ENCODE data around the gene STARD10. TPM values are rescaled to one million over a fixed set of nuclear protein-coding genes. Genes with fewer than 3 reads are reported as not detected.

STARD10 gene
- total RNA-seq, 2 experiments from 2014 or later, result 7.8 to 8.0 TPM

DNA sequence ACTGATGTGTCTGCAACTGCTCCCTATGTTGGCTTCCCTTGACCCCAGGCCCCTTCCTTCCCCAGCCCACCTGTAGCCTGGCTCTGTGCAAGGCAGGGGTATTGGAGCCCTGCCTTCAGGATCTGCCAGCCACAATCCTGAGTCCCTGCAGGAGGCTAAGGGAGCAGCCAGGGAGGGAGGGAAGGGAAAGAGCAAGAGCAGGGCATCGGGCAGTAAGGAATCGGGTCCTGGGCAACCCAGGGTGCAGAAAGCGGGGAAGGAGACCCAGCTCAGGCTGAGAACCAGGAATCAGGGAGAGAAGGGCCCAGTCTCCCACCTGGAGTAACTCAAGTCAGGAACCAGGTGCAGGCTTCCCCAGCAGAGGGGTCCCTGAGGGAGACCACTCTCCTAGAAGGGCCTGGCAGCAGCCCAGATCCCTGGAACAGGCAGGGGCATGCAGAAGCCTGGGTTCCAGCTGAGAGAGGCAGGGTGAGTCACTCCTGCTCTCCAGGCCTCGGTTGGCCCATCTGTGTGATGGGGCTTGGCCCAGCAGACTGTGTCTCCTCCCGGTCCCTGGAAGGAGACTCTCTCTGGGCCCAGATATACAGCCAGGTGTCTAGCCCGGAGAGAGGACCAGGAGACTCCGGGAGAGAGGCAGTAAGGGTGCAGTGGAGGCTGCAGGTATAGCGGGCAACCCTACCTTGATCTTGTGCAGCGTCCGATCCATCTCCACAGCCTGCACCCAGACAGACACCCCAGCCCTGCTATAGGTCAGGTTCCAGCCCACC lies 13.4 kb downstream of the STARD10 start:
- ATAC-seq (ENCODE audit: low read depth), result no peak
- no peaks in the 10 kb centered on the region for H3K9me3 Mint-ChIP-seq
- no peak overlapping the region for H3K27ac Mint-ChIP-seq
- POLR2A ChIA-PET, result no interaction called here
- peaks cover 15% of the 10 kb centered on the region for H3K4me1 Mint-ChIP-seq
- no peak overlapping the region for H3K4me3 Mint-ChIP-seq
- no peak for DNase-seq
- peaks cover 17% of the 10 kb centered on the region for H3K27me3 Mint-ChIP-seq
- H3K36me3 Mint-ChIP-seq, result no peaks in the 10 kb centered on the region

DNA sequence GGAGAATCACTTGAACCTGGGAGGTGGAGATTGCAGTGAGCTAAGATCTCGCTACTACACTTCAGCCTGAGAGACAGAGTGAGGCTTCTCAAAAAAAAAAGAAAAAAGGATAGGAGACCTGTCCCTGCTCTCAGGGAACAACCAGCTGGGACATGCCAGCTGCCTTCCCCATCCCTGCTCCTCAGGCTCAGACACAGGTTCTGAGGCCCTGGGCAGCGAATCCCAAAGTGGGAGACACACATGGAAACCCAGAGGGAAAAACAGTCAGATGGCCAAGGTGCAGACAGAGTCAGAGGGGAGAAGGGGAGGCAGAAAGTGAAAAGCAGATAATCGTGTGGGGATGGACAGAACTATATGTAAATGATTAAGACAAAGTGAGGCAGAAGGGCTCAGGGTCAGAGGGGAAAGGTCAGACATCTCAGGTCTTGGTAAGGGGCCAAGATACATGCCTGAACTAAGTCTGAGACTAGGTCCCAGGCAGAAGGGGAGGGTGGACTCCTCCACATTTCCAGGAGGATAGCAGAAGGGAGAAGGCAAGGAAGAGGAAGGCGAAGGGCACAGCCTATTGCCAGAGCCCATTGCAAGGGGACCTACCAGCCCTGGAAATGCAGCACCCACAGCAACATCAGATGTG lies 14.2 kb downstream of the STARD10 start:
- no peak for ATAC-seq (ENCODE audit: low read depth)
- Mint-ChIP-seq H3K4me1 (peaks cover 15% of the 10 kb centered on the region), H3K27ac (no peak overlapping the region), H3K27me3 (peaks cover 17% of the 10 kb centered on the region), H3K36me3 (no peaks in the 10 kb centered on the region), H3K4me3 (no peak overlapping the region), H3K9me3 (no peaks in the 10 kb centered on the region)
- no peak for DNase-seq
- POLR2A ChIA-PET, result interaction anchor here (0.5 to 0.7 kb wide), 2 partner anchors 10 to 249 kb away, joined by 4 read pairs; no protein-coding TSS in a partner anchor

DNA sequence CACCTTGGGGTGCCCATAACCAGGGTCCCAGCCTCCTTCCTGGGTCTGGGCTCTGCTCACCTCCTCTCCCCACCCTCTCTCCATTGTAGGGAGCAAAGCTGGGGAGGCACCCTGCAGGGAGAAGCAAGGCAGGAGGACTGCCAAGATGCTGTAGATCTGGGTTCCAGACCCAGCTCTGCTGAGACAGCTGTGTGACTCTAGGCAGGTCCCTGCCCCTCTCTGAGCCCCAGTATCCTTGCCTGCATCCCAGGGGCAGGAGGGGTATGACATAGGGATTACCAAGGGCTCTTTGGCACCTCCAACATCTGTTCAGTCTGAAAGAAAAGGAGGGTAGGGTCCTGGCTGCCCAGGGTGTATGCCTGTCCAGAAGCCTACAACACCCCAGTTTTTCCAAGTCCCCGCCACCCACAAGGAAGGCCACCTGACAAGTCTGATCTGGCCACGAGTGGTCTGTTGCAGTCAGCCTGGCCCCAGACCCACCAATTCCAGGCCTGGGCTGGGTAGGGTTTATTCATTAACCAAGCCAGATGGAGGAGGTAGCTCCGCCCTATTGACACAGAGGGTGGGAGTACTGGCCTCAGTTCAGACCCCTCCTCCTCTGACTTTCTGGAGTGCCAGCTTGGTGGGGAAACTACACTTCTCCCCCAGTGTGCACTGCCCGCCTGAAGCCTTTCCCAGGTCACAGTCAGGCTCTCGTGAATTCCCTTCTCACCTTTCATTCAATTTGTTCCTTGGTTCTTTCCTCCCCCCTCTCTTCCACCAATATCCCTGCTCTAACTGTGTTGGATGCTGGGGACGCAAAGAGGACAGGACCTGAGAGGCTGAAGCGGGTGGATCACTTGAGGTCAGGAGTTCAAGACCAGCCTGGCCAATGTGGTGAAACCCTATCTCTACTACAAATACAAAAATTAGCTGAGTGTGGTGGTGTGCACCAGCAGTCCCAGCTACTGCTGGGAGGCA lies 15.0 kb downstream of the STARD10 start:
- Mint-ChIP-seq H3K4me3 (no peak overlapping the region), H3K27me3 (peaks cover 15% of the 10 kb centered on the region), H3K27ac (no peak overlapping the region), H3K9me3 (no peaks in the 10 kb centered on the region), H3K4me1 (peaks cover 15% of the 10 kb centered on the region), H3K36me3 (no peaks in the 10 kb centered on the region)
- DNase-seq (no peak), ATAC-seq (ENCODE audit: low read depth) (no peak)
- POLR2A ChIA-PET, result interaction anchor here (0.7 kb wide), 1 partner anchor 11 kb away, joined by 4 read pairs; no protein-coding TSS in a partner anchor

DNA sequence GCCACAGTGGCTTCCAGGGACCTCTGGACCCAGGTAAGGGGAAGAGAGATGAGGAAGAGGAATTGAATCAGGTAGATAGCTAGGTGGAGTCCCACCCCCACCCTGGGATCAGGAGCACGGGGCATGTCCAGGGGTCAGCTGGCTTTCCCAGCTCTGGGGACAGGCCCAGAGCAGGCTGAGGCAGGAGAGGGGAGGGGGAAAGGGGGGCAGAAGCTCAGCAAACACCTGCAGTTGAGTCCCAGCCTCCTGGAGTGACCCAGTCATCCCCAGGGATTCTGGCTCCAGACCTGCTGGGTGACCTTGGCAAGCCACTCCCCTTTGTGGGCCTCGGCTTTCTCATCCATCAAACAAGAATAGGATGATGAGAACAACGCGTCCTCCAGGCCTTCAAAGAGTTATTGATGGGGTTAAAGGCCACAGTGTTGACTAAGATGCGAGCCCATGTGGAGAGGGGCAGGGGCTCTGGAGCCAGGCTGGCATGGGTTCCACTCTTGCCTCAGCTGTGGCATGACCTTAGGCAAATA lies 16.0 kb downstream of the STARD10 start:
- H3K27ac Mint-ChIP-seq, result no peak overlapping the region
- H3K27me3 Mint-ChIP-seq, result peaks cover 15% of the 10 kb centered on the region
- H3K36me3 Mint-ChIP-seq, result no peaks in the 10 kb centered on the region
- ATAC-seq (ENCODE audit: low read depth) (no peak), DNase-seq (no peak)
- no peaks in the 10 kb centered on the region for H3K9me3 Mint-ChIP-seq
- no peak overlapping the region for H3K4me3 Mint-ChIP-seq
- peaks cover 15% of the 10 kb centered on the region for H3K4me1 Mint-ChIP-seq
- POLR2A ChIA-PET, result interaction anchor here (0.8 kb wide), 1 partner anchor 16 kb away, joined by 3 read pairs; the partner anchor contains the start of gene STARD10

DNA sequence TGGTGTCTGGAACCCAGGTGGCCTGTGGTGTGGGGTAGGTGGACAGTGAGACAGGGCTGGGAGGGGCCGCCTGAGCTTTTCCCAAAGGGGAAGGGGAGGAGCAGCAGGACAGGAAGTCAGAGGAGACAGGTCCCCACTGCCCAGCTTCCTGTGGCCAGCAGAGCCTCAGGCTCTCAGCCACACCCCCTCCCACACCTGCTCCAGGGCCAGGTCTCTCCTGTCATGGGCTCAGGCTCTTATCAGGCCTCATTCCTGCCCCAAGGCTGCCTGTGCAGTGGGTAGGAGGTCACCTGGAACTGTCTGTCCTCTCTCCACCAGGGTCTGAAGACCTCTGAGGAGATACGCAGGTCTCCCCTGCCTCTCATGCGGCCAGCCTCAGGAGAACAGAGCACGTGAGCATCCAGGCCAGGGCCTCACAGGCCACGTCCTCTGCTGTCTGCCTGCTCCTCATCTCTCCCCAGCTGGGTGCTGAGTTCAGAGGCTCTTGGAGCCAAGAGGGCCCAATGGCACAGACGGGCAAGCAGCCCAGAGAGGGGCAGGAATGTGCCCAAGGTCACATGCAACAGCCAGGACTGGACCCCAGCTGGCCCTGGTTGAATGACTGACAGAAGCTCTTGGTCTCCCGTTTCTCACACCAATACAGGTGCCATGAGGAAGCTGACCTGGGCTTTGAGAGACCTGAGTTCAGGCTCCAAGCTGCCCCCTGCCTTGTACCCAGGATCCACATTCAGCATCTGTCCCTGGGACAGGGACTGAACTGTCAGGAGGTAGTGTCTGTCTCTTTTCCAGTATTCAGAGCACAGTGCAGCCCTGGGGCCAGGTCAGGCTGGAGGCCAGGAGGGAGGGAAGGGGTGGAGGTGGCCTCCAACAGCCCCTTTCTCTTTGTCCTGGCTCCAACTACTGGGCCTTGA lies 16.7 kb downstream of the STARD10 start:
- H3K27me3 Mint-ChIP-seq, result peaks cover 9% of the 10 kb centered on the region
- no peak overlapping the region for H3K27ac Mint-ChIP-seq
- no peak overlapping the region for H3K4me3 Mint-ChIP-seq
- H3K36me3 Mint-ChIP-seq, result no peaks in the 10 kb centered on the region
- ATAC-seq (ENCODE audit: low read depth) (no peak), DNase-seq (no peak)
- POLR2A ChIA-PET, result interaction anchor here (0.8 kb wide), 1 partner anchor 17 kb away, joined by 3 read pairs; the partner anchor contains the start of gene STARD10
- H3K4me1 Mint-ChIP-seq, result peaks cover 15% of the 10 kb centered on the region
- no peaks in the 10 kb centered on the region for H3K9me3 Mint-ChIP-seq

DNA sequence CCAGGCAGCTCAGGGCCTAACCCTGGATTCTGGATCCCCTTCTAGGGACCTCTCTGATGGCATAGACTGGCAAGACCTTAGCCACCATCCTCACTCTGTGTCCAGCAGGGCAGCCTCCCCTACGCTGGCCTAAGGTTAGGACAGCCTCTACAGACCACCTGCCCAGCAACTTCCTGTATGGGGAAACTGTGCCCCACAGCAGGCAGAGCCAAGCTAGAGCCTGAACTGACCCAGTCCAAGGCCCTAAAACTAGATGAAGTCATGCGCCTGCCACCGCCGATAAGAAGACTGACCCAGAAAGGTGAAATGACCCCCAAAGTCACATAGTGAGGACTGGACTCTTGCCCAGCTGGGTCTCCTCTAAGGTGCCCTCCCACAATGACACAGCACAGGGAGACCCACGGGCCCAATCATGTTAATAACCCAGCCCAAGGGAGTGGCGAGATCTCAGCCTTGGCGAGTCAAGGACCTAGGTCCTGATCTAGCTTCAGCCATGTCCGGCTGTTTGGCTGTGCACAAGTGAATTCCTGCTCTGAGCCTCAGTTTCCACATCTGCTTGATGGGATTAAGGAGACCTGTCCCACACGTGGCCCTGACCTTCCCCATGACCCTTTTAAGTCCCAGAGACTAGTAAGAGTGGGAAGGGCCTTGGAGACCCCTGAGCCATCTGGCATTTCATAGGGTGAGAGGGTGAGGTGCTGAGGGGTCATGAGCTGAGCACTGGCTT lies 17.6 kb downstream of the STARD10 start:
- peaks cover 8% of the 10 kb centered on the region for H3K27me3 Mint-ChIP-seq
- H3K4me1 Mint-ChIP-seq, result peaks cover 12% of the 10 kb centered on the region
- DNase-seq (no peak), ATAC-seq (ENCODE audit: low read depth) (no peak)
- H3K9me3 Mint-ChIP-seq, result no peaks in the 10 kb centered on the region
- POLR2A ChIA-PET, result no interaction called here
- H3K4me3 Mint-ChIP-seq, result no peak overlapping the region
- no peak overlapping the region for H3K27ac Mint-ChIP-seq
- no peaks in the 10 kb centered on the region for H3K36me3 Mint-ChIP-seq

DNA sequence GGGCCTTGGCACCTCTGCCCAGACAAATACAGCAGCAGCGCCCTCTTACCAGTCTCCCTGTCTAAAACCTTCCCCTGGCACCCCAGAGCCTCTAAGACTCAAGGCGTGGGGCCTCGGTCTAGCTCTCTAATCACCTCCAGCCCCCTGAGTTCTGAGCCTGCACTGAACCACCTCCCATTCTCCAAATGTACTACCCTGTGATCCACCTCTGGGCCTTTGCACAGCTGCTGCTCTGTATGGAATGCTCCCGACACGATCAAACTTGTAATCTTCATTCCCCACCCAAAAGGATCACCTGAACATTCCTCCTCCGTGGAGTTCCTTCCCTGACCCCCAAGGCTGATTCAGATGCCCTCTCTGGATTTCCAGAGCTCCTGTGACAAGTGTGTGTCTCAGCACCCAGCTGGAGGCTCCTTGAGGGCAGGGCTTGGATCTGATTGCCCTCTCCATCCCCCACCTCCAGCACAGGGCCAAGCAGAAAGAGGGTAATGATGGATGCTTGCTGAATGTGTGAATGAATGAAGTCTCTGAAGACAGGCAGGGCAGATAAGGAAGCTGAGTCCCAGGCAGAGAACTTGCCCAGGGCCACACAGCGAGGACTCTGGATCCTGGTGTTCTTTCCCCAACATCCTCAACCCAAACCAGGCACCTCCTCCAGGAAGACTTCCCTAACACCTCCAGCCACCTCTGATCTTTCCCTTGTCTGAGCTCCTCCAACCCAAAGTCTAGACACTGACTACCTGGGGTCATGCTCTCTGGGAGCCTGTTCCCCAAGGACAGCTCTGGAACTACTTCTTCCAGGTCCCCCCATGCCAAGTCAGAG lies 18.3 kb downstream of the STARD10 start:
- Mint-ChIP-seq H3K27ac (no peak overlapping the region), H3K27me3 (peaks cover 8% of the 10 kb centered on the region), H3K4me3 (no peak overlapping the region), H3K4me1 (peaks cover 12% of the 10 kb centered on the region), H3K36me3 (no peaks in the 10 kb centered on the region), H3K9me3 (no peaks in the 10 kb centered on the region)
- POLR2A ChIA-PET, result no interaction called here
- DNase-seq (no peak), ATAC-seq (ENCODE audit: low read depth) (no peak)

DNA sequence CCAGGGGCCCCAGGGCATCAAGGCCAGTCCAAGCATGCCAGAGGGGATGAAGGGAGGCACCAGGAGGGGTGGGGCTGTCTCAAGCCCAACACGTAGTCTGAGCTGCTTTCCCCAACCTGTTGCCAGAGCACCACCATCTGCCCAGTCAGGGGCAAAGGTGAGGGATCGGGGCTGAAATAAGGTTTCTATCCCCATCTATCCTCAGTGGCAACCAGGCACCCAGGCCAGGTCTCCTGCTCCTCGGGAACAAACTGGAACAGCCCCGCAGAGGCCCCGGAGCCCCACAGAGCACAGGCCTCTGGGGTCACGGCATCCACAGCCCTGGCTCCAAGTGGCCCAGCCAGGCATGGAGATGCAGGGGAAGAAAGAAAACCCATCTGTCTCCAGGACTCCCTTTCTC lies 19.3 kb downstream of the STARD10 start:
- ATAC-seq (ENCODE audit: low read depth) (no peak), DNase-seq (no peak)
- Mint-ChIP-seq H3K4me3 (no peak overlapping the region), H3K4me1 (peaks cover 10% of the 10 kb centered on the region), H3K27ac (no peak overlapping the region), H3K27me3 (peaks cover 3% of the 10 kb centered on the region), H3K9me3 (no peaks in the 10 kb centered on the region), H3K36me3 (no peaks in the 10 kb centered on the region)
- POLR2A ChIA-PET, result no interaction called here

DNA sequence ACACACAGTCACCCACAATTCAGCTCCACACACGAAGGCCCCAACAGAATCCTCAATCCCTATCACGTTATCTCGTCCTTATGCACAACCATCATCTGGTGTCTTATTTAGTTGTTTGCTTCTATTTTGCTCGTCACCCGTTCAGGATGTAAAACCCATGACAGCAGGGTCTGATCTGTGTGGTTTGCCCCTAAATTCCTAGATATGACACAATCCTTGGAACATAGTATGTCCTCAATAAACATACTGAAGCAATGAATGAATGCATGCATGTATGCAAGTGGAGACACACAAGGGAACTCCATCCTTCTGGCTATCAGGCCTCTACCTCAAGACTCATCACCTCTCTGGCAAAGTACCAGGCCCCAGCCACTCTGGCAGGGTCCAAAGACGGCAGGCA lies 20.2 kb downstream of the STARD10 start:
- ATAC-seq (ENCODE audit: low read depth) (no peak), DNase-seq (no peak)
- peaks cover 2% of the 10 kb centered on the region for H3K27me3 Mint-ChIP-seq
- H3K4me3 Mint-ChIP-seq, result no peak overlapping the region
- H3K36me3 Mint-ChIP-seq, result no peaks in the 10 kb centered on the region
- POLR2A ChIA-PET, result no interaction called here
- peaks cover 10% of the 10 kb centered on the region for H3K4me1 Mint-ChIP-seq
- H3K27ac Mint-ChIP-seq, result no peak overlapping the region
- H3K9me3 Mint-ChIP-seq, result no peaks in the 10 kb centered on the region

DNA sequence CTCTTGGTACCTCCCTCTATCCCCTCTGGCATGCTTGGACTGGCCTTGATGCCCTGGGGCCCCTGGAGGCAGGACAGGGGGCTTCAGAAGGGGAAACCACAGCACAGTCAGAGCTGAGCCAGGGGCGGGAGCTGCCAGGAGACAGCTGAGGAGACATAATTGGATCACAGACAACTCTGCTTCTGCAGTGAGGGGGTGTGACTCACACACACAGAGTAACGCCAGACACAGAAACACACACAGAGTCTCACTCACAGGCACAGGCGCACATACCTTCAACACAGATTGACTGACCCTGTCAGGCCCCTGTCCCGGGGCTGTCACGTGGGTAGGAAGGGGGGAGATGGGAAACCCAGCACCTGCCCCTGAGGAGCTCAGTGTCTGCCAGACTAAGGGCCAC lies 20.6 kb downstream of the STARD10 start:
- Mint-ChIP-seq H3K36me3 (no peaks in the 10 kb centered on the region), H3K4me3 (no peak overlapping the region), H3K27ac (no peak overlapping the region), H3K27me3 (peaks cover 2% of the 10 kb centered on the region), H3K9me3 (no peaks in the 10 kb centered on the region), H3K4me1 (peaks cover 10% of the 10 kb centered on the region)
- ATAC-seq (ENCODE audit: low read depth), result no peak
- no peak for DNase-seq
- POLR2A ChIA-PET, result no interaction called here

DNA sequence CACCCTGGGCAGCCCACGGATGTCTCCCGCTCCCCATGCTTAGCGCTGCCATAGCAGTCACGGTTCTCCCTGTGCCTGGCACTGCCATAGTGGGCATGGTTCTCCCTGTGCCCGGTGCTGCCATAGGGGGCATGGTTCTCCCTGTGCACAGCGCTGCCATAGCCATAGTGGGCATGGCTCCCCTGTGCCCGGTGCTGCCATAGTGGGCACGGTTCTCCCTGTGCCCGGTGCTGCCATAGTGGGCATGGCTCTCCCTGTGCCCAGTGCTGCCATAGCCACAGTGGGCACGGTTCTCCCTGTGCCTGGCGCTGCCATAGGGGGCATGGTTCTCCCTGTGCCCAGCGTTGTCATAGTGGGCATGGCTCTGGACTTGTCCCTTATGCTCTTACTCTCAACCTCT lies 21.8 kb downstream of the STARD10 start:
- peaks cover 2% of the 10 kb centered on the region for H3K27me3 Mint-ChIP-seq
- H3K4me1 Mint-ChIP-seq, result peaks cover 10% of the 10 kb centered on the region
- ATAC-seq (ENCODE audit: low read depth) (no peak), DNase-seq (no peak)
- POLR2A ChIA-PET, result no interaction called here
- no peaks in the 10 kb centered on the region for H3K36me3 Mint-ChIP-seq
- H3K9me3 Mint-ChIP-seq, result no peaks in the 10 kb centered on the region
- no peak overlapping the region for H3K27ac Mint-ChIP-seq
- no peak overlapping the region for H3K4me3 Mint-ChIP-seq

Measured in activated naive CD8-positive, alpha-beta T cell treated with anti-CD3 and anti-CD28 coated beads, Interleukin-2, amount 10 ng/mL, durations not matched to agents 7 days and 5 days (primary cell).